Naive thymus-derived CD8-positive, alpha-beta T cell (primary cell): Measurements from ENCODE around the gene RELN. TPM values are rescaled to one million over a fixed set of nuclear protein-coding genes. Genes with fewer than 3 reads are reported as not detected.
A peak's percentile ranks its signal among the peaks of the same experiment; 100 is the strongest.
"Not testable (repeated sequence)": the region's sequence is repeated elsewhere in the genome, so short reads cannot be mapped to it uniquely, and the experiment has no call there.

Experiments
- ATAC-seq, 2 donors: fragments of 150-1000 bp; cut with Tn5 transposase in 1 of 2; sonication (Bioruptor Pico), chemical (Tn5 transposase) in 1 of 2; 1 replicate in 1 of 2; 2 replicates in 1 of 2; pipeline ENCODE4 v1.10.0; 2021; ENCODE audit warnings: mild to moderate bottlenecking in 2 of 2, moderate library complexity in 2 of 2
- POLR2A ChIA-PET: fragments of 350-600 bp; sonication (Branson Sonifier 250); formaldehyde crosslinking; loops from one replicate; lab custom pipeline; 2021; ENCODE audit warnings: antibody characterized with exemption; lab: Charles Lee
- DNase-seq, 10 donors: peaks; one replicate each; pipeline versions ENCODE4 v3.0.0 to v3.0.0-alpha.2; 2020 to 2022
- H3K27ac Mint-ChIP-seq, 10 donors: one replicate each; pipeline ENCODE4 v1.8.0; 2020 to 2022; ENCODE audit warnings: mild to moderate bottlenecking in 10 of 10, mixed read lengths in 10 of 10, moderate library complexity in 4 of 10, inconsistent platforms in 1 of 10
- H3K27me3 Mint-ChIP-seq, 5 donors: one replicate each; pipeline ENCODE4 v1.8.0; 2021 to 2022; ENCODE audit warnings: mixed read lengths in 5 of 5
- H3K36me3 Mint-ChIP-seq, 3 donors: one replicate each; pipeline ENCODE4 v1.8.0; 2020 to 2022; ENCODE audit warnings: mixed read lengths in 3 of 3, mild to moderate bottlenecking in 2 of 3, inconsistent platforms in 1 of 3
- H3K4me1 Mint-ChIP-seq, 4 donors: one replicate each; pipeline ENCODE4 v1.8.0; 2021 to 2022; ENCODE audit warnings: mixed read lengths in 4 of 4
- H3K4me3 Mint-ChIP-seq, 10 donors: one replicate each; pipeline ENCODE4 v1.8.0; 2020 to 2022; ENCODE audit warnings: mild to moderate bottlenecking in 10 of 10, mixed read lengths in 10 of 10, moderate library complexity in 6 of 10, inconsistent platforms in 1 of 10
- H3K9me3 Mint-ChIP-seq, 9 donors: one replicate each; pipeline ENCODE4 v1.8.0; 2020 to 2022; ENCODE audit warnings: mixed read lengths in 9 of 9, mild to moderate bottlenecking in 3 of 9, inconsistent platforms in 1 of 9, moderate library complexity in 1 of 9
- polyA plus RNA-seq, 3 donors: library from polyadenylated mRNA; unstranded; fragments of 300-500 nt; fragmentation: Illumina TruSeq; gene quantifications; one replicate each; pipeline ENCODE4 v1.2.3, GENCODE V29; 2021
- total RNA-seq, 8 experiments: library from RNA in 2 of 8; stranded (reverse) in 2 of 8; gene quantifications; one replicate each; pipeline ENCODE4 v1.2.3 and lab custom pipeline; 2021 to 2026

RELN gene
- not detected for total RNA-seq
- polyA plus RNA-seq = not detected
- total RNA-seq (lab: John Stamatoyannopoulos, UW) = 0 to 0.17 (median 0) reads per million in 6 experiments

DNA sequence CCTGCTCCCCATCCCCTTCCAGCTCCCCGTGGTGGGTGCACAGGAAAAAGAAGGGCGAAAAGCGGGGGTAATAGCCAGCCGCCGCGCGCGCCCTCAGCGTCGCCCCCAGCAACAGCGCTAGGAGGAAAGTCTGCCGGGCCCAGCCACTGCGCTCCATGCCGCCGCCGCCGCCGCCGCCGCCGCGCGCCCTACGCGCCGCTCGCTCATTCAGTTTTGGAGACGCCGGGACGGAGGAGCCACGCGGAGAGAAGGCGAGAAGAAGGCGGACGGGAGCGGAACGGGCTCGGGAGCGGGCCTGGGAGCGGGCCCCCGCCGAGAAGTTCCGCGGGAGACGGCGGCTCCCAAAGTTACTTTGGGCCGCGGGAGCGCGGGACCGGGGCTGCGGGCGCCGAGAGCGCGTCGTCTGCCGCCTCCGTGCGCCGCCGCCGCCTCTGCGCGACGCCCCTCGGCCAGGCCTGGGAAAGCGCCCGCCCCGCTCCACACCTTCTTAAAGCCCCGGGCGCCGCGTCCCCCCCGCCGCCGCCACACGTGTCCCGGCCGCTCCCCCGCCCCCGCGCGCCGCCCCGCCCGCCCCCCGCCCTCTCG lies at the start of gene RELN:
Gene RELN, minus strand, starts transcription at position 459 of the 585 bp plus-strand sequence. Its CDS starts 302 bp downstream, at position 157.
- H3K9me3 Mint-ChIP-seq = peaks cover 0 to 5% (median 0%) of the 10 kb centered on the region in 9 donors
- H3K4me1 Mint-ChIP-seq = peaks cover 8 to 13% (median 11%) of the 10 kb centered on the region in 4 donors
- H3K27me3 Mint-ChIP-seq = peaks cover 21 to 47% (median 31%) of the 10 kb centered on the region in 5 donors
- POLR2A ChIA-PET = no interaction called here
- H3K36me3 Mint-ChIP-seq = no peaks in the 10 kb centered on the region
- no peak for ATAC-seq
- peak within 1 kb of the TSS; percentile 59 to 77 (median 68) for H3K4me3 Mint-ChIP-seq
- DNase-seq = no peak
- no peak within 1 kb of the TSS for H3K27ac Mint-ChIP-seq

DNA sequence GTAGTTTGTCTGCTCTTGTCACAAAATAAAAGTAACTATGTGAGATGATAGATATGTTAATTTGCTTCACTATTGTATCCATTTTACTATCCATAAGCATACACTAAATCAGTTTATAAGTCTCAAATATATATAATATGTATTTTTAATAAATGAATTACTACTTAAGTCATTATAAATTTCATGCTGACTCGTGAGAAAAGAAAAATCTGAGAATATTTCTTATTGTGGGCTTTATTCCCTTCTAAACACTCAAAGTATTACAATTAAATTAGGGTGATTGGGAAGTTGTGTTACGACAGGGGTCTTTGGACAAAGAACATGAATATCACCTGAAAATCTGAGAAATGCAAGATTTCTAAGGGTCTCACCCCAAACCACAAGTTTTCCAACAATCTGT lies 48.7 kb upstream of the RELN start:
- ATAC-seq (no peak), DNase-seq (no peak)
- Mint-ChIP-seq H3K27me3 (peaks cover 5 to 46% (median 11%) of the 10 kb centered on the region in 5 donors), H3K9me3 (peaks cover 0 to 16% (median 7%) of the 10 kb centered on the region in 9 donors), H3K4me3 (no peak overlapping the region), H3K27ac (no peak overlapping the region), H3K36me3 (peaks cover 0 to 10% (median 0%) of the 10 kb centered on the region in 3 donors), H3K4me1 (no peaks in the 10 kb centered on the region)
- POLR2A ChIA-PET = no interaction called here

DNA sequence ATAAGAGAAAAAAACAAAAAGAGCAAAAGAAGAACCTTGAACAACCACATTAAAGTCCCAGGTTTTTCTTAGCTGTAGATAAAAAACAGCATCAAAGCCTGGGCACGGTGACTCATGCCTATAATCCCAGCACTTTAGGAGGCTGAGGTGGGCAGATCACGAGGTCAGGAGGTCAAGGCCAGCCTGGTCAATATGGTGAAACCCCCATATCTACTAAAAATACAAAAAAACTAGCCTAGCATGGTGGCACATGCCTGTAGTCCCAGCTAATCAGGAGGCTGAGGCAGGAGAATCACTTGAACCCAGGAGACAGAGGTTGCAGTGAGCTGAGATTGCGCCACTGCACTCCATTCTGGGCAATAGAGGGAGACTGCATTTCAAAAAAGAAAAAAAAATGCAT lies 47.4 kb upstream of the RELN start:
- peaks cover 4 to 44% (median 10%) of the 10 kb centered on the region in 5 donors for H3K27me3 Mint-ChIP-seq
- POLR2A ChIA-PET = not testable (repeated sequence)

DNA sequence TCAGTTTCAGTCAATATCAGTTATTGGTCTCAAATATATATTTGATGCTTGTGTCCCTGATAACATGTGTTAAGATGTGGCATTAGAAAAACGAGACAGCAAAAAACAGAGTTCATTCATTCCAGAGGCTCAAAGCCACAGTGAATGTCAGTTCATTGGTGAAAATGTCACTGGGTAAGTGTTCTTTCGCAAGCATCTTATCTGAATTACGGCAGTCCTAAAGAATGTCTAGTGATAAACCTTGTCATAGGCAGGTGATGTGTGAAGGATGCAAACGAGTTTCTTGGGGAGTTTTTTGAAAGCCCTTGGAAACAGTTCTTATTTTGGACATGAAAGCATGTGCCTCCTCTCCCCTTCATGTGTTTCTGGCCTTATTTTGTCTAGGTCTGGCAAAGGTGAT lies 45.9 kb upstream of the RELN start:
- ATAC-seq = no peak
- H3K27me3 Mint-ChIP-seq = peaks cover 2 to 51% (median 10%) of the 10 kb centered on the region in 5 donors
- POLR2A ChIA-PET = no interaction called here
- peaks cover 0 to 16% (median 9%) of the 10 kb centered on the region in 9 donors for H3K9me3 Mint-ChIP-seq
- H3K4me3 Mint-ChIP-seq = no peak overlapping the region
- peaks cover 0 to 10% (median 0%) of the 10 kb centered on the region in 3 donors for H3K36me3 Mint-ChIP-seq
- H3K4me1 Mint-ChIP-seq = no peaks in the 10 kb centered on the region
- H3K27ac Mint-ChIP-seq = no peak overlapping the region
- no peak for DNase-seq

More for the DNA sequence above, 47.4 kb upstream of the RELN start:
- not testable (repeated sequence) for H3K27ac Mint-ChIP-seq, DNase-seq, ATAC-seq, H3K4me1 Mint-ChIP-seq, H3K4me3 Mint-ChIP-seq
- Mint-ChIP-seq H3K9me3 (peaks cover 0 to 16% (median 7%) of the 10 kb centered on the region in 9 donors), H3K36me3 (peaks cover 0 to 10% (median 0%) of the 10 kb centered on the region in 3 donors)

DNA sequence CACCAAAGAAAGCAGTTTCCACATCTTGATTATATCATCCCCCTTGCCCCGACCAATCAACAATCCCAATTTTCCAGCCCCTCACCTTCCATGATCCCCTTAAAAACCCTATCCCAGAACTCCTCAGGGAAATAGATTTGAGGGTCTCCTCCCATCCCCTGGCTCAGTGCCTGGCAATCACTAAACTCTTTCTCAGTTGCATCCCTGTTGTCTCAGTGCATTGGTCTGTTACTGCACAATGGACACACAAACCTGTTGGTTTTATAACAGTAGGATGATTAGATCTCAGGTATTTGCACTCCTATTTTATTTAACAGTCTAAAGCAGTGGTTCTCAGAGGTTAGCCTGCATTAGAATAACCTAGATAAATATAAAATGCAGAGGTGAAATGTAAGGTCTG lies 45.2 kb upstream of the RELN start:
- no peak overlapping the region for H3K27ac Mint-ChIP-seq
- peaks cover 2 to 51% (median 10%) of the 10 kb centered on the region in 5 donors for H3K27me3 Mint-ChIP-seq
- DNase-seq (no peak), ATAC-seq (no peak)
- H3K9me3 Mint-ChIP-seq = peaks cover 0 to 16% (median 9%) of the 10 kb centered on the region in 9 donors
- H3K4me1 Mint-ChIP-seq = no peaks in the 10 kb centered on the region
- H3K4me3 Mint-ChIP-seq = no peak overlapping the region
- POLR2A ChIA-PET = no interaction called here
- peaks cover 0 to 10% (median 0%) of the 10 kb centered on the region in 3 donors for H3K36me3 Mint-ChIP-seq

DNA sequence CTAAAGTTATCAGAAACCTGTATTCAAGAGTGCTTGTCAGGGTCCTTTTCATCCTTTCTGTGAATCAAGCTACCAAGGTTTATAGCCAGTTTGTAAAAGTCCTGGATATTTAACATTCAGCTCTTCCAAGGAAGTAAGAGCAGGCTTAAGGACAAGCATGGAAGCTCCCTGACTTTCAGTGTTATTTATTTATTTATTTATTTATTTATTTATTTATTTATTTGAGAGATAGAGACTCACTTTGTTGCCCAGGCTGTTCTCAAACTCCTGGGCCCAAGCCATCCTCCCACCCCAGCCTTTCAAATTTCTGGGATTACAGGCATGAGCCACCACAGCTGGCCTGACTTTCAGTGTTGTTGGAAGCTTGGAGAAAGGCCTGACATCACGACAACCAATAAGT lies 44.4 kb upstream of the RELN start:
- Mint-ChIP-seq H3K27ac (no peak overlapping the region), H3K4me1 (no peaks in the 10 kb centered on the region), H3K9me3 (peaks cover 0 to 16% (median 9%) of the 10 kb centered on the region in 9 donors), H3K27me3 (peaks cover 2 to 51% (median 10%) of the 10 kb centered on the region in 5 donors), H3K4me3 (no peak overlapping the region), H3K36me3 (peaks cover 0 to 10% (median 0%) of the 10 kb centered on the region in 3 donors)
- no peak for DNase-seq
- POLR2A ChIA-PET = no interaction called here
- no peak for ATAC-seq

DNA sequence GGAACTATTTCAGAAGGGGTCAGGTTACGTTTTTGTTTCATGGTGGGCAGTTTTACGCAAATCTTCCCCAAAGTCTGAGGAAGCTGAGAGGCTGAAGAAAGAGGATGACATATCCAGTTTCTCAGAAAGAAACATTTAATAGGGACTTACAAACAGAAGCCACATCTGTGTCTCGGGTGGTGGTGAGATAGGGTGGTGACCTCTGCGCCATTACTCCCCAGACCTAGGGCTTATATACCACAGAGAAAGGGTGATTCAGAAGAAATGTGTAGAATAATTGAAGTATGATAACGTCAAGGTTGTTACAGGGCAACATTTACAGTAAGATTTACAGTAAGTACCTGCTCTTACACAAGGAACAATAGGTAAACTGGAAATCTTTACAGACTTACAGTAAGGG lies 43.0 kb upstream of the RELN start:
- POLR2A ChIA-PET = no interaction called here
- Mint-ChIP-seq H3K9me3 (peaks cover 0 to 16% (median 9%) of the 10 kb centered on the region in 9 donors), H3K36me3 (peaks cover 0 to 10% (median 0%) of the 10 kb centered on the region in 3 donors), H3K4me1 (no peaks in the 10 kb centered on the region), H3K27ac (no peak overlapping the region), H3K27me3 (peaks cover 2 to 51% (median 7%) of the 10 kb centered on the region in 5 donors), H3K4me3 (no peak overlapping the region)
- ATAC-seq = no peak
- DNase-seq = no peak

DNA sequence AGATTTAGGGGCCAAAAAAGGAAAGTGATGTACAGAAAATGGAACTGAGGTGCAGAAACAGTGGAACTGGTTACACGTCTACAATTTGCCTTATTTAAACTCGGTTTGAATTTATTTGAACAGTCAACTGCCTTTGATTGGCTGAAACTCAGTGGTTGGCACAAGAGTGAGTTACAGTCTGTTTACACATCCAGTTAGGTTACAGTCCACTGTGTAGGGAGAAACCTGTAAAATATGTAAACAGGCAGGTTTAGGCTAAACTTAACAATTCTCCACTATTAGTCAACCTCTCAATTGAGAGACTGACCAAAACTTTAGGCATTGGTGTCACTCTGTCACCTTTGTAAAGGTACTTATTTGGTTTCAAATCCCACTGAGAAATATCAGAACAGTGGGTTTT lies 40.3 kb upstream of the RELN start:
- H3K27me3 Mint-ChIP-seq = peaks cover 0 to 29% (median 4%) of the 10 kb centered on the region in 5 donors
- POLR2A ChIA-PET = no interaction called here
- DNase-seq = no peak
- no peak for ATAC-seq
- no peak overlapping the region for H3K4me3 Mint-ChIP-seq
- H3K4me1 Mint-ChIP-seq = no peaks in the 10 kb centered on the region
- peaks cover 0 to 7% (median 0%) of the 10 kb centered on the region in 3 donors for H3K36me3 Mint-ChIP-seq
- peaks cover 0 to 8% (median 5%) of the 10 kb centered on the region in 9 donors for H3K9me3 Mint-ChIP-seq
- H3K27ac Mint-ChIP-seq = no peak overlapping the region

DNA sequence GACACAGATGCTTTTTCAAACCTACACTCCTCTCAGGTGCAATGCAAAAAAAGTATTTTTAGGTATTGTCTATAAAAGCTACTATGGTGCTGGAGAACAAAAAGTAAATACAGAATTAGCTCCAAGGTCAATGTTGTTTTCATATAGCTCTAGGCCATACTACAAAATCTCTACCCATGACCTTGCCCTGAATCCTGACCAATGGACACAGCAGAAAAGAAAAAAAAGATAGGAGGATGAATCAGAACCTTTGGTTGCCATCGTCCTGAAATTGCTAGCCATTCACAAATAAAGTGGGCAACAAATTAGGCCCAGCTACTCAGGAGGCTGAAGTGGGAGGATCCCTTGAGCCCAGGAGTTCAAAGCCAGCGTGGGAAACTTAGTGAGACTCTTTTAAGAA lies 35.2 kb upstream of the RELN start:
- DNase-seq (no peak), ATAC-seq (no peak)
- H3K4me1 Mint-ChIP-seq = no peaks in the 10 kb centered on the region
- peaks cover 0 to 3% (median 0%) of the 10 kb centered on the region in 9 donors for H3K9me3 Mint-ChIP-seq
- H3K27me3 Mint-ChIP-seq = peaks cover 0 to 5% (median 2%) of the 10 kb centered on the region in 5 donors
- H3K27ac Mint-ChIP-seq = no peak overlapping the region
- POLR2A ChIA-PET = no interaction called here
- H3K36me3 Mint-ChIP-seq = no peaks in the 10 kb centered on the region
- H3K4me3 Mint-ChIP-seq = no peak overlapping the region

DNA sequence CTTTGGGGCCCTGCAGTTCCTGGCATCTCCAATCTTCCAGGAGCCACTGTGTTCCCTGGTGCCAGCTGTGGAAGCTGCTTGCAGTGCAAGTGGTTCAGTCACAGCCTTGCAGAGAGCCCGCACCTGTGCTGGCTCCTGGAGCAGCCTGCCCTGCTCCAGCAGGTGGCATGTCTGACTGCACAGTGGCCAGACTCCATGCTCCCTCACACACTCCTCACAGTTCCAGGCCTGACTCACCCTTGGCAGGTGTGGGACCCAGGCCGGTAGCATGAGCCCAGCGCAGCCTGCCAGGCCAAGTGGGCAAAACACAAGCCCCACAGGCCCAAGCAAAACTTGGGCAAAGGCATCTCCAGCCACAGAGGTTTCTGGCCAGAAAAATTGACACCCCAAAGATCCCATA lies 33.6 kb upstream of the RELN start:
- peaks cover 0 to 3% (median 0%) of the 10 kb centered on the region in 9 donors for H3K9me3 Mint-ChIP-seq
- H3K4me3 Mint-ChIP-seq = no peak overlapping the region
- H3K4me1 Mint-ChIP-seq = no peaks in the 10 kb centered on the region
- POLR2A ChIA-PET = no interaction called here
- H3K27ac Mint-ChIP-seq = no peak overlapping the region
- no peaks in the 10 kb centered on the region for H3K36me3 Mint-ChIP-seq
- ATAC-seq (no peak), DNase-seq (no peak)
- peaks cover 0 to 5% (median 2%) of the 10 kb centered on the region in 5 donors for H3K27me3 Mint-ChIP-seq

DNA sequence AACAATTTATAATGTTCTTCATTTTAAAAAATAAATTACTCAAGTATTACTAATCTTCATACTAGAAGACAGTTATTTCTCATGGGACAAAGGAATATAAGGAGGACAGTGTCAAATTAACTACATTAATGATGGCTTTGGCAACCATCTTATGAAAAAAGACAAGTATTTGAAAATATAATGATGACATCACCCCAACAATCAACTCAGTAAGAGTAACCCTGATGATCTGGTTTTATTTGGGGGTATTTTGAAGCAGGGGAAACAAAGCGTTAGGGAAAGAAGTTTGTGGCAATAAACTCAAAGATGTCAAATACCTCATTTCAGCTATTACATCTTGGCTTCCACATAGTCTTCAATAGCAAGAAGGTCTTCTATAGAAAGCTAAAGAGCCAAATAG lies 29.0 kb upstream of the RELN start:
- peaks cover 0 to 8% (median 2%) of the 10 kb centered on the region in 5 donors for H3K27me3 Mint-ChIP-seq
- H3K4me1 Mint-ChIP-seq = no peaks in the 10 kb centered on the region
- DNase-seq (no peak), ATAC-seq (no peak)
- peaks cover 0 to 3% (median 0%) of the 10 kb centered on the region in 9 donors for H3K9me3 Mint-ChIP-seq
- POLR2A ChIA-PET = no interaction called here
- H3K27ac Mint-ChIP-seq = no peak overlapping the region
- H3K4me3 Mint-ChIP-seq = no peak overlapping the region
- H3K36me3 Mint-ChIP-seq = no peaks in the 10 kb centered on the region

DNA sequence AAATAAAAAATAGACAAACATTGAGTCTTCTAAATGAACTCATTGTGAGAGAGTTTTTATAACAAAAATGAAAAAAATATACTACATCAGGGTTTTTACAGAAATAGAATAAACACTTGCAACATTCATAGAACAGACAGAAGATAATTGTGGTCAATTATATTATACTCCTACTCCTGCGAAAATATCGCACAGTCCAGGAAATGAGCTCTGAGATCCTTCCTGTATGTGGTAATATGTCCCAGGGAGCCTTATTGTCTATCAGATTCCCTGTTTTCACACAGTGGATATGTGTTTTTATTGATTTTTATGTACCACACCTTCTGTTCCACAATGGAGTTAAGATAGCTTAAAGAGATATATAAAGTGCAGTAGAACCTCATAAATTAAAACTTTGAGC lies 27.5 kb upstream of the RELN start:
- H3K27ac Mint-ChIP-seq = no peak overlapping the region
- H3K9me3 Mint-ChIP-seq = peaks cover 0 to 3% (median 0%) of the 10 kb centered on the region in 9 donors
- ATAC-seq (no peak), DNase-seq (no peak)
- no peaks in the 10 kb centered on the region for H3K36me3 Mint-ChIP-seq
- no peak overlapping the region for H3K4me3 Mint-ChIP-seq
- peaks cover 2 to 8% (median 4%) of the 10 kb centered on the region in 5 donors for H3K27me3 Mint-ChIP-seq
- POLR2A ChIA-PET = no interaction called here
- H3K4me1 Mint-ChIP-seq = no peaks in the 10 kb centered on the region

DNA sequence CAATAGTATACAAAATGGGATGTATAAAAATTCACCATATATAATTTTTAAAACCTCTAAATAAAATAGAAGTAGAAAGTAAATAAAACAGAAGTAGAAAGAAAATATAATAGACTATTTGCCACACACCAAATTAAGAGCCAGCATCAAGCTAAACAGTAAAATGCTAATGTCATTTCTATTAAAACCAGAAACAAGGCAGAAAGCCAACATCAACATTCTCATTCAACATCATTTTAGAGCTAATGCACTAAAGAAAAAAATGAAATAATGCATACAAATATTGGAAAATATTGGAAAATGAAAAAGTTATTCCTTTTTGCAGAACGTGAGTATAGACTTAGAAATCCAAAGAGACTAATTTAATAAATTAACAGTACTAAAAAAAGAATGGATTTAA lies 23.4 kb upstream of the RELN start:
- no peaks in the 10 kb centered on the region for H3K9me3 Mint-ChIP-seq
- no peaks in the 10 kb centered on the region for H3K36me3 Mint-ChIP-seq
- DNase-seq (no peak), ATAC-seq (no peak)
- no peak overlapping the region for H3K27ac Mint-ChIP-seq
- H3K27me3 Mint-ChIP-seq = peaks cover 0 to 11% (median 4%) of the 10 kb centered on the region in 5 donors
- H3K4me1 Mint-ChIP-seq = no peaks in the 10 kb centered on the region
- POLR2A ChIA-PET = no interaction called here
- H3K4me3 Mint-ChIP-seq = no peak overlapping the region
